IMR-90 (cell line): ENCODE results near the gene PDCD6IP.

Source experiments
- SMC3 ChIP-seq: fragments of 150-350 bp; IDR thresholded peaks from 2 replicates; pipeline ENCODE4 v1.6.1; 2016; ENCODE audit warnings: low read depth, mild to moderate bottlenecking, antibody characterized with exemption, low read length, moderate library complexity
- TF ChIP-seq, protein P1 (sequence below): conservative IDR thresholded peaks from 2 replicates; pipeline ENCODE4 v1.5.1; 2012; ENCODE audit warnings: mild to moderate bottlenecking, low read depth, low read length, improper control_type of control experiment

DNA sequence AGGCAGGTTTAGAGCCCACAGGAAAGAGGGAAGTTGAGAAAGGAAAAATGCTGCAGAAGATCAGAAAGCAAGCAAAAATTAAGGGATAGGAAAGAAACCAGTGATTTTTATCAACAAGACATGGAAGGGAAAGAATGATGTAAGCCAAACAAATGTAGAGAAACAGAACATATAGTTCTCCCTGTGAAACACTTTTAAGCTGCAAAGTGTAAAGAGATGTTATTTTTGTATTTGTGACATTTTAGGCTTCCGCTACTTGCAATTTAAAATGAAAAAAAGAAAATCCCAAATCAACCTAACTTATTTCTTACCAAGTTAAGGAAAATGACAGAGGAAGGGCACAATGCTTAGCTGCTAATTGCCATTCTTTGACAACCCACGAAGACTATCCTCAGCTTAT, 111.6 kb downstream of the PDCD6IP start:
- TF ChIP-seq, protein P1, sequence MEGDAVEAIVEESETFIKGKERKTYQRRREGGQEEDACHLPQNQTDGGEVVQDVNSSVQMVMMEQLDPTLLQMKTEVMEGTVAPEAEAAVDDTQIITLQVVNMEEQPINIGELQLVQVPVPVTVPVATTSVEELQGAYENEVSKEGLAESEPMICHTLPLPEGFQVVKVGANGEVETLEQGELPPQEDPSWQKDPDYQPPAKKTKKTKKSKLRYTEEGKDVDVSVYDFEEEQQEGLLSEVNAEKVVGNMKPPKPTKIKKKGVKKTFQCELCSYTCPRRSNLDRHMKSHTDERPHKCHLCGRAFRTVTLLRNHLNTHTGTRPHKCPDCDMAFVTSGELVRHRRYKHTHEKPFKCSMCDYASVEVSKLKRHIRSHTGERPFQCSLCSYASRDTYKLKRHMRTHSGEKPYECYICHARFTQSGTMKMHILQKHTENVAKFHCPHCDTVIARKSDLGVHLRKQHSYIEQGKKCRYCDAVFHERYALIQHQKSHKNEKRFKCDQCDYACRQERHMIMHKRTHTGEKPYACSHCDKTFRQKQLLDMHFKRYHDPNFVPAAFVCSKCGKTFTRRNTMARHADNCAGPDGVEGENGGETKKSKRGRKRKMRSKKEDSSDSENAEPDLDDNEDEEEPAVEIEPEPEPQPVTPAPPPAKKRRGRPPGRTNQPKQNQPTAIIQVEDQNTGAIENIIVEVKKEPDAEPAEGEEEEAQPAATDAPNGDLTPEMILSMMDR: no peak
- TF ChIP-seq SMC3: no peak
